ENCODE results near the gene CHRND. TPM values are rescaled to one million over a fixed set of nuclear protein-coding genes. Genes with fewer than 3 reads are reported as not detected.
"Not testable (repeated sequence)": the region's sequence is repeated elsewhere in the genome, so short reads cannot be mapped to it uniquely, and the experiment has no call there.

Gene CHRND
- total RNA-seq, 8 experiments from 2014 or later = 0.05 to 0.62 (median 0.21) TPM; not detected in 1

DNA sequence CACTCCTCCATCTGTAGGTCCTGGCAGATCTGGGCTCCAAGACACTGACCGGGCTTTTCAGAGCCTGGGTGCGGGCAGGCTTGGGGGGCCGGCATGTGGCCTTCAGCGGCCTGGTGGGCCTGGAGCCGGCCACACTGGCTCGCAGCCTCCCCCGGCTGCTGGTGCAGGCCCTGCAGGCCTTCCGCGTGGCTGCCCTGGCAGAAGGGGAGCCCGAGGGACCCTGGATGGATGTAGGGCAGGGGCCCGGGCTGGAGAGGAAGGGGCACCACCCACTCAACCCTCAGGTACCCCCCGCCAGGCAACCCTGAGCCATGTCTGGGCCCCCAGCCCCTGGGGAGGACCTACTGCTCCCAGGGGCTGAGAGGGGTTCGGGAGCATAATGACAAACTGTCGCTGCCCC is 761 bp upstream of the CHRND start:
- Histone ChIP-seq H3K4me1 (replicated peaks in 1 of 2) (peaks cover 35 to 49% of the 10 kb centered on the region in 2 donors), H3K4me3 (no peak overlapping the region), H3K27ac (no peak overlapping the region)
- in situ Hi-C loops (cut with MboI; ENCODE audit: low pct_unique_long_range_greater_than_20kb in 2 of 9, low sequenced_read_pairs in 9 of 9, unreplicated experiment in 9 of 9) = loop anchor here in 3 of 9 experiments (10.0 to 25.0 kb wide), 3 partner anchors 70 to 620 kb away; partner anchors contain the start of gene ALPI (in 1 of the 3)
- ATAC-seq (replicated peaks in 6 of 8) = peak in 1 of 8 experiments; percentile 0
- 78% methylated on average over 3 of the region's 14 CpGs; no CpG with 5 or more reads in 9 of the 10 experiments for WGBS, 10 experiments

DNA sequence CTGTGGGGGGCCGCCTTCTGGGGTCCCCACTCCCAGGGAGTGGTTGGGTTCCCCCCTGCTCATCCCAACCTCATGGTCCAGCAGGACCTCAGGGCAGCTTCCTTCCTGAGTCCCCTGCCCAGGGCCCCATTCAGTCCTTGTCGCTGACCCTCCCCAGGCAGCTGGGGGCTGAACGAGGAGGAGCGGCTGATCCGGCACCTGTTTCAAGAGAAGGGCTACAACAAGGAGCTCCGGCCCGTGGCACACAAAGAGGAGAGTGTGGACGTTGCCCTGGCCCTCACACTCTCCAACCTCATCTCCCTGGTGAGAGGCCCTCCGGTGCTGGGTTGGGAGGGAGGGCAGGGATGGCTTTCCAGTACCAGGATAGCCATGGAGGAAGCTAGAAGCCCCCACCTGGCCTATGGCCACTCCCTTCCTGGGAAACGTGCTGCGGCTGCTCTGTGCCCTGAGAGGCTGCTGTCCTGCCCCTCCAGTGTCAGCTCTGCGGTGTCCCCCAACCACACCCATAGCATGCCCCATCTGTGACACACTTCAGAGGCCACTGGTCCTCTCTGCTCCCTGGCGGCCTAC is 497 bp downstream of the CHRND start:
- H3K27ac ChIP-seq = peak overlapping the region in 1 of 2 donors; percentile 62
- in situ Hi-C loops (cut with MboI; ENCODE audit: low pct_unique_long_range_greater_than_20kb in 2 of 9, low sequenced_read_pairs in 9 of 9, unreplicated experiment in 9 of 9) = loop anchor here in 3 of 9 experiments (10.0 to 25.0 kb wide), 3 partner anchors 72 to 622 kb away; partner anchors contain the start of gene ALPI (in 1 of the 3)
- peaks cover 33 to 46% of the 10 kb centered on the region in 2 donors for H3K4me1 ChIP-seq (replicated peaks in 1 of 2)
- H3K4me3 ChIP-seq = no peak overlapping the region
- peak in 5 of 8 experiments; percentile 16 to 39 (median 23) for ATAC-seq (replicated peaks in 6 of 8)
- 68 to 100% (median 80%) methylated on average over 1 to 8 of the region's 13 CpGs; no CpG with 5 or more reads in 7 of the 10 experiments for WGBS, 10 experiments

DNA sequence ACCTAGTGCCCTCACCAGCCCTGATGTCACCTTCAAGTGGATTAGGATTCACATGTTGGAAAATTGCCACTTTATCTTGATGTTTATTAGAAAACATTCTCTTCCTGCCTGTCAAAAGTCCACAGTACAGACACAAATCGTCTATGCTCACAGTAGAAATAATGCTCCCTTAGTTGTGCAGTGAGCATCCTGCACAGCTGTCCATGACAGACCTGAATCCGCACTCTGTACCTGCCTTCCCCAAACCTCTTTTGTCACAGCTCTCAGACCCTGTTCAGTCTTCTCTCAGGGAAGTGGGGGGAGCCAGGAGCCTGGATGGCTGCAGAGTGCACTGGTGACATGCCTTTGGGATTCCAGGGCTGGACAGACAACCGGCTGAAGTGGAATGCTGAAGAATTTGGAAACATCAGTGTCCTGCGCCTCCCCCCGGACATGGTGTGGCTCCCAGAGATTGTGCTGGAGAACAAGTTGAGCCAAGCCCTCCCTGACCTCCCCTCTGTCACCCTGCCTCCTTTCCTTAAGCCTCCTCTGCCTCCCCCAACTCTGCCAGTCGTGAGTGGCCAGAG is 2.0 kb downstream of the CHRND start:
- ATAC-seq (replicated peaks in 6 of 8) = no peak
- in situ Hi-C loops (cut with MboI; ENCODE audit: low pct_unique_long_range_greater_than_20kb in 2 of 9, low sequenced_read_pairs in 9 of 9, unreplicated experiment in 9 of 9) = loop anchor here in 3 of 9 experiments (10.0 to 25.0 kb wide), 3 partner anchors 73 to 623 kb away; partner anchors contain the start of gene ALPI (in 1 of the 3)
- Histone ChIP-seq H3K4me3 (no peak overlapping the region), H3K27ac (no peak overlapping the region), H3K4me1 (replicated peaks in 1 of 2) (peaks cover 24 to 35% of the 10 kb centered on the region in 2 donors)
- WGBS, 10 experiments = 0 to 100% (median 67%) methylated on average over 1 to 3 of the region's 6 CpGs; no CpG with 5 or more reads in 4 of the 10 experiments

DNA sequence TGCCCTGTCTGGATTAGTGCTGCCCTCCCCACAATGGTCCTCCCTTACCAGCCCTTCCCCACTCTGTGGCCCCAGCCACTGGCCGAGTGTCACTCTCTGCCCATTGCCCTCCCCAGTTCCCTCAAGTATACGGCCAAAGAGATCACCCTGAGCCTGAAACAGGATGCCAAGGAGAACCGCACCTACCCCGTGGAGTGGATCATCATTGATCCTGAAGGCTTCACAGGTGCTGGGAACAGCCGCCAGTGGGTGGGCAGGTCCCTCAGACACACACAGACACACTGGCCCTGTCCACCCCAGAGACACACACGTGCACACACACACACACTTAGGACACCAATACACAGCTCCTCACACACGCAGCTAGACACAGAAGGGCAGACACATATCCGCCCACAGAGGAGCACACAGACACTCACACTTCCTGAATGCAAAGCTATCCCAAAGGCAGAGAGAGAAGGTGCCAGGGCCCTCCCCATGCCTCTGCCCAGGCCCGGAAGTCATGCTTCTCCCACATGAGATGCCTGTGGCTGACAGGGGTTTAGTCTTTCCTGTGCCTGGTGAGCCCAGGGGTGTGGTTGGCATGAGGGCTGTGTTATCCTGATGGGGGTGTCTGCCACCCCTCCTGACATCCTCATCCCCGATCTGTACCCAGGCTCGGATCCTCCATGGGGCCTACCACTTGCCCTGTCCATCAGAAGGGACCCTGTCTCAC is 2.9 kb downstream of the CHRND start:
- in situ Hi-C loops (cut with MboI; ENCODE audit: low pct_unique_long_range_greater_than_20kb in 2 of 9, low sequenced_read_pairs in 9 of 9, unreplicated experiment in 9 of 9) = loop anchor here in 3 of 9 experiments (10.0 to 25.0 kb wide), 3 partner anchors 74 to 624 kb away; partner anchors contain the start of gene ALPI (in 1 of the 3)
- no peak overlapping the region for H3K27ac ChIP-seq
- 18 to 83% (median 60%) methylated on average over 1 to 6 of the region's 11 CpGs; no CpG with 5 or more reads in 5 of the 10 experiments for WGBS, 10 experiments
- no peak overlapping the region for H3K4me3 ChIP-seq
- H3K4me1 ChIP-seq (replicated peaks in 1 of 2) = peaks cover 19 to 31% of the 10 kb centered on the region in 2 donors
- peak in 1 of 8 experiments; percentile 9 for ATAC-seq (replicated peaks in 6 of 8)

DNA sequence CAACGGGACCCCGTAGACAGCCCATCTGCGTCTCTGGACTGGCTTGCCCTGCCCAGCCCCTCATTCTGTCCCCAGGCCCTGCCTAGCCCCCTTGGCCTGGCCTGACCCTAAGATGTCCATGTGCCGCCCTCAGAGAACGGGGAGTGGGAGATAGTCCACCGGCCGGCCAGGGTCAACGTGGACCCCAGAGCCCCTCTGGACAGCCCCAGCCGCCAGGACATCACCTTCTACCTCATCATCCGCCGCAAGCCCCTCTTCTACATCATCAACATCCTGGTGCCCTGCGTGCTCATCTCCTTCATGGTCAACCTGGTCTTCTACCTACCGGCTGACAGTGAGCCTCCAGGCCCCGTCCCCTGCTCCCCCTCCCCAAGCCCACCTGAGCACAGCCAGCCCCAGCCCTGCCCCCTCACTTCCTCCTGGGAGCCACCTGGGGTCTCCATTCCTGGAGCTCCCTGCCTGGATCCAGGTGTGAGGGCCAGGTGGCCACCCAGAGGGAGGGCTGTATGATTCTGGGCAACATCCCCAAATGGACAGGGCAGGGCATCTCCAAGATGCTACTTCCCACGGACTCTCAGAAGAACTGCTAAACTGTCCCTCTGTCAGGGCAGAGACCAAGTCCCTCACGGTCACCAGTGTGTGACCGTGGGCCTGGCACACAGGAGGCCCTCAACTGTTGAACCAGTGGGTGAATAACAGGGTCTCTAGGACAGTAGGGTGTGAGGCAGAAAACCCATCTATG is 4.0 kb downstream of the CHRND start:
- in situ Hi-C loops (cut with MboI; ENCODE audit: low pct_unique_long_range_greater_than_20kb in 2 of 9, low sequenced_read_pairs in 9 of 9, unreplicated experiment in 9 of 9) = loop anchor here in 3 of 9 experiments (10.0 to 25.0 kb wide), 3 partner anchors 75 to 625 kb away; partner anchors contain the start of gene ALPI (in 1 of the 3)
- Histone ChIP-seq H3K27ac (no peak overlapping the region), H3K4me3 (no peak overlapping the region), H3K4me1 (replicated peaks in 1 of 2) (peaks cover 20 to 32% of the 10 kb centered on the region in 2 donors)
- 58 to 100% (median 80%) methylated on average over 1 to 4 of the region's 17 CpGs; no CpG with 5 or more reads in 4 of the 10 experiments for WGBS, 10 experiments
- ATAC-seq (replicated peaks in 6 of 8) = no peak

DNA sequence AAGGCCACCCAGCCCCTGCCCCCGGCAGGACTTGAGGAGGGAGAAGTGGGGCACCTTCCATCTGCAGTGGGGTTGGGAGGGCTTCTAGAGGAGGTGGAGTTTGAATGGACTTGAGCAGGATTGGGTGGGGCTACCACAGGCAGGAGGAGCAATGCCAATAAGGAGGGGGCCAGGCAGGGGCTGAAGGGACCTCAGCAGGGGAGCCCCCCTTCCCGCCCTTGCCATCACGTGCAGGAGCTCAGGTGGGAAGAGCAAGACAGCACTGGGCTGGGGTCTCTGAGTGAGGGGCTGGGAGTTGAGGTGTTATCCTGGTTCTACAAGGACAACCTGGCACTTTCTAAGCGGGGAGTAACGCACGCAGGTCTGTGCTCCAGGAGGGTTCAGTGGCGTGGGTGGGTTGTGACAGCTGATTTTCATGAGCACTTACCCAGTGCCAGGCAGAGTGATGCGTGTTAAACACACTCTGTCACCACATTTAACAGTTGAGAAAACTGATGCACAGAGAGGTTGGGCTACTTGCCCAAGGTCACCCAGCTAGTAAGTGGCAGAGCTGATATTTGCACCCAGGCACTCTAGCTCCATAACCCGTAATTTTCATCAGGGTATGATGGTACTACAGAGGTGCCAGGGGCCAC is 4.8 kb downstream of the CHRND start:
- ATAC-seq (replicated peaks in 6 of 8) = no peak
- in situ Hi-C loops (cut with MboI; ENCODE audit: low pct_unique_long_range_greater_than_20kb in 2 of 9, low sequenced_read_pairs in 9 of 9, unreplicated experiment in 9 of 9) = loop anchor here in 1 of 9 experiments (25.0 kb wide), 1 partner anchor 618 kb away; no protein-coding TSS in a partner anchor
- WGBS, 10 experiments = 7 to 86% (median 49%) methylated on average over 1 to 3 of the region's 9 CpGs; no CpG with 5 or more reads in 6 of the 10 experiments
- Histone ChIP-seq H3K4me3 (no peak overlapping the region), H3K4me1 (replicated peaks in 1 of 2) (peaks cover 12 to 25% of the 10 kb centered on the region in 2 donors), H3K27ac (no peak overlapping the region)

DNA sequence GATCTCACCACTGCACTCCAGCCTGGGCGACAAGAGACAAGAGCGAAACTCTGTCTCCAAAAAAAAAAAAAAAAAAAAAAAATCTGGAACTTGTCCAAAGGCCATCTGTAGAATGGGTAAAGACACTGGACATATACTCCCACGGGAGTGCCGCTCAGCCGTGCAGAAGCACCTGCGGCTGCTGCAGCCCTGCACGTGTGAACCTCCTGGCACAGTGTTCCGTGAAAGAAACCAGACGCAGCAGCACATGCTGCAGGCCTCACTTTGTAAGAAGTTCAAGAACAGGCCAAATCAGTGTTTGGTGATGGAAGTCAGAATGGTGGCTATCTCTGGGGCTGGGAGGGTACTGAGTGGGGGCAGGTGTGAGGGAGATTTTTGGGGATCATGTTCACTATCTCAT is 6.5 kb downstream of the CHRND start:
- Histone ChIP-seq H3K4me3 (no peak overlapping the region), H3K27ac (no peak overlapping the region), H3K4me1 (replicated peaks in 1 of 2) (peaks cover 5 to 14% of the 10 kb centered on the region in 2 donors)
- in situ Hi-C loops (cut with MboI; ENCODE audit: low pct_unique_long_range_greater_than_20kb in 2 of 9, low sequenced_read_pairs in 9 of 9, unreplicated experiment in 9 of 9) = loop anchor here in 1 of 9 experiments (25.0 kb wide), 1 partner anchor 620 kb away; no protein-coding TSS in a partner anchor
- ATAC-seq (replicated peaks in 6 of 8) = no peak
- WGBS, 10 experiments = 0 to 100% (median 81%) methylated on average over 1 to 7 of the region's 9 CpGs; no CpG with 5 or more reads in 4 of the 10 experiments

DNA sequence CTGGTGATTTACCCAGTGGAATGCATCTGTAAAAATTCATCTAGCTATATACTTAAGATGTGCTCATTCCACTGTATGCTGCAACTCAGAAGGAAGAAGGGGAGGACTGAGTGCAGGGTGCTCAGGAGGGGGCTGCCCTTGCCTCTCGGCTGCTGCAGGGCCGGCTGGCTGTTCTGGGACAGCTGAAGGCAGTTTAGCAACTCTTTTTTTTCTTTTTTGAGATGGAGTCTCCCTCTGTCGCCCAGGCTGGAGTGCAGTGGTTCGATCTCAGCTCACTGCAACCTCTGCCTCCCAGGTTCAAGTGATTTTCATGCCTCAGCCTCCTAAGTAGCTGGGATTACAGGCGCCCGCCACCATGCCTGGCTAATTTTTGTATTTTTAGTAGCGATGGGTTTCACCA is 6.9 kb downstream of the CHRND start:
- peaks cover 5 to 14% of the 10 kb centered on the region in 2 donors for H3K4me1 ChIP-seq (replicated peaks in 1 of 2)
- WGBS, 10 experiments = 0 to 100% (median 90%) methylated on average over 2 to 5 of the region's 7 CpGs; no CpG with 5 or more reads in 6 of the 10 experiments
- not testable (repeated sequence) for ATAC-seq (replicated peaks in 6 of 8); H3K4me3 ChIP-seq; H3K27ac ChIP-seq
- in situ Hi-C loops (cut with MboI; ENCODE audit: low pct_unique_long_range_greater_than_20kb in 2 of 9, low sequenced_read_pairs in 9 of 9, unreplicated experiment in 9 of 9) = loop anchor here in 1 of 9 experiments (25.0 kb wide), 1 partner anchor 621 kb away; no protein-coding TSS in a partner anchor

DNA sequence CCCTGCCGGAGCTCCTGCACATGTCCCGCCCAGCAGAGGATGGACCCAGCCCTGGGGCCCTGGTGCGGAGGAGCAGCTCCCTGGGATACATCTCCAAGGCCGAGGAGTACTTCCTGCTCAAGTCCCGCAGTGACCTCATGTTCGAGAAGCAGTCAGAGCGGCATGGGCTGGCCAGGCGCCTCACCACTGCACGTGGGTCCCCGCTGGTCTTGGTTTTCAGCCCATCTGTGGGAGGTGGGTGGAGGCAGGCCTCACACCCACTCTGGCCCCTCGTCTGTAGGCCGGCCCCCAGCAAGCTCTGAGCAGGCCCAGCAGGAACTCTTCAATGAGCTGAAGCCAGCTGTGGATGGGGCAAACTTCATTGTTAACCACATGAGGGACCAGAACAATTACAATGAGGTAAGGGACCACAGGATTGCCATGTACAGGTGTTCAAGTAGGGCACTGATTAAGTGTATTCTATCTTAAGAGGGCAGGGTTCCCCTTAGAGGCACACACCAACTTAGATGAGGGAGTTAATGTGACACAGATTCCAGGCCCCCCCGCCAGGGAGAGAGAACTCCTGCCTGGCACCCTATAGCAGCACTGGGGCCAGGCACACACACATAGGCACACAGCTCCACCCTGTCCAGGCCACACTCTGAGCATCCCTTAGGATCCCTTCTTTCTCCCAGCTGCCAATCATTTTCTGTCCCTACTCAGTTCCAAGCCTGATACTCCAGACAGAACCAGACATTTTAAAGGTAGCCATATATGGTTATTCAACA is 8.2 kb downstream of the CHRND start:
- in situ Hi-C loops (cut with MboI; ENCODE audit: low pct_unique_long_range_greater_than_20kb in 2 of 9, low sequenced_read_pairs in 9 of 9, unreplicated experiment in 9 of 9) = loop anchor here in 1 of 9 experiments (25.0 kb wide), 1 partner anchor 622 kb away; no protein-coding TSS in a partner anchor
- peaks cover 5 to 15% of the 10 kb centered on the region in 2 donors for H3K4me1 ChIP-seq (replicated peaks in 1 of 2)
- peak in 7 of 8 experiments; percentile 10 to 75 (median 33) for ATAC-seq (replicated peaks in 6 of 8)
- WGBS, 10 experiments = 6 to 100% (median 82%) methylated on average over 1 to 3 of the region's 13 CpGs; no CpG with 5 or more reads in 2 of the 10 experiments
- H3K4me3 ChIP-seq = no peak overlapping the region
- H3K27ac ChIP-seq = no peak overlapping the region

DNA sequence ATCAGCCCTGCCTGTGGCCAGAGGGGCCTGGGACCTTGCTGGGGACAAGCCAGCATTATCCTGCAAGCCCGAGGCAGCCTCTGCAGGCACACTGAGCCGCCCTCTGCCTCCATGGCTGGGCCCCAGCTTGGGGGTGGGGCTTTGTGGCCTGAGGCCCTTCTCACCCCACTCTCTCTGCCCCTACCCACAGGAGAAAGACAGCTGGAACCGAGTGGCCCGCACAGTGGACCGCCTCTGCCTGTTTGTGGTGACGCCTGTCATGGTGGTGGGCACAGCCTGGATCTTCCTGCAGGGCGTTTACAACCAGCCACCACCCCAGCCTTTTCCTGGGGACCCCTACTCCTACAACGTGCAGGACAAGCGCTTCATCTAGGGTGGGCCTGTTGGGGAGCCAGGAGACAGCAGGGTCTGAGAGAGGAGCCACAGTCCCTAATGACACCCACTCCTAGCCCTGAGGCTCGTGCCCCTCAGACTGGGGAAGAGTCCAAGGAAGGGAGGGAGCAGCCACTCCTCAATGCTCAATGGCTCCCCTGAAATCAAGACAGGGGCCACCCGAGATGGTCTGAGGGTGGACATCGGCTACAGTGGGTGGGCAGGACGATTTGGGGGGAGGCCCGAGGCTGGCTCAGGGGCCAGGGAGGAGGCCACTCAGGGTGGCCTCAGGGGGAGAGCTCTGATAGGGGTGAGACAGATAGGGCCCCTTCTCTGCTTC is 9.1 kb downstream of the CHRND start:
- 17 to 75% (median 20%) methylated on average over 1 to 6 of the region's 14 CpGs; no CpG with 5 or more reads in 5 of the 10 experiments for WGBS, 10 experiments
- in situ Hi-C loops (cut with MboI; ENCODE audit: low pct_unique_long_range_greater_than_20kb in 2 of 9, low sequenced_read_pairs in 9 of 9, unreplicated experiment in 9 of 9) = loop anchor here in 1 of 9 experiments (25.0 kb wide), 1 partner anchor 623 kb away; no protein-coding TSS in a partner anchor
- ATAC-seq (replicated peaks in 6 of 8) = peak in 5 of 8 experiments; percentile 45 to 76 (median 62)
- H3K4me3 ChIP-seq = no peak overlapping the region
- no peak overlapping the region for H3K27ac ChIP-seq
- H3K4me1 ChIP-seq (replicated peaks in 1 of 2) = peaks cover 5 to 21% of the 10 kb centered on the region in 2 donors
